IMR-90 (cell line): ENCODE data around the gene NTRK3. TPM values are rescaled to one million over a fixed set of nuclear protein-coding genes. Genes with fewer than 3 reads are reported as not detected.

Experiments used
- ATAC-seq: fragments of 200-7000 bp; cut with Tn5 transposase; 2 replicates; pipeline ENCODE4 v1.9.1; 2020; ENCODE audit warnings: low read depth, mild to moderate bottlenecking, moderate library complexity
- BruUV-seq: library from RNA; stranded (reverse); fragments of 400-500 nt; replicated peaks from 2 replicates; lab custom pipeline; 2021; lab: Mats Ljungman, UMichigan
- CTCF ChIA-PET: fragments of 300-600 bp; formaldehyde crosslinking; extraction: SDS; loops from one replicate; lab custom pipeline; 2021; ENCODE audit warnings: antibody characterized with exemption; lab: Yijun Ruan, JAX
- POLR2A ChIA-PET: fragments of 300-600 bp; sonication (Branson Sonifier 250); formaldehyde crosslinking; loops from one replicate; lab custom pipeline; 2022; ENCODE audit warnings: antibody characterized with exemption; ENCODE audit not compliant: unreplicated experiment; lab: Charles Lee
- DNase-seq: peaks from one replicate; pipeline ENCODE4 v3.0.0; 2013
- H2AFZ ChIP-seq: replicated peaks from 2 replicates; pipeline ENCODE3; 2013; ENCODE audit warnings: low read length, mild to moderate bottlenecking; ENCODE audit not compliant: poor library complexity
- H2AK5ac ChIP-seq: 2 replicates; pipeline ENCODE4 v1.6.1; 2013; ENCODE audit warnings: low read depth, low read length, inconsistent platforms
- H2AK9ac ChIP-seq: replicated peaks from 2 replicates; pipeline ENCODE3; 2013; ENCODE audit warnings: mild to moderate bottlenecking, low read depth, low read length, moderate library complexity; ENCODE audit not compliant: poor library complexity
- H2BK120ac ChIP-seq: 2 replicates; pipeline ENCODE4 v1.6.1; 2013; ENCODE audit warnings: low read depth, low read length, inconsistent platforms
- H2BK15ac ChIP-seq: 3 replicates; pipeline ENCODE4 v1.6.1; 2013; ENCODE audit warnings: low read depth, low read length, inconsistent platforms
- H2BK20ac ChIP-seq: 2 replicates; pipeline ENCODE4 v1.6.1; 2013; ENCODE audit warnings: low read depth, mild to moderate bottlenecking, inconsistent platforms, low read length, moderate library complexity
- H2BK5ac ChIP-seq: 2 replicates; pipeline ENCODE4 v1.6.1; 2013; ENCODE audit warnings: mild to moderate bottlenecking, low read depth, low read length, inconsistent platforms; ENCODE audit not compliant: poor library complexity, severe bottlenecking
- H3K14ac ChIP-seq: replicated peaks from 2 replicates; pipeline ENCODE4 v1.6.1; 2013; ENCODE audit warnings: low read depth, low read length, inconsistent platforms
- H3K18ac ChIP-seq: 2 replicates; pipeline ENCODE4 v1.6.1; 2013; ENCODE audit warnings: low read depth, low read length, control low read depth
- H3K23ac ChIP-seq: 2 replicates; pipeline ENCODE4 v1.6.1; 2013; ENCODE audit warnings: low read depth, low read length, inconsistent platforms
- H3K27ac ChIP-seq: 2 replicates; pipeline ENCODE4 v1.5.1; 2013; ENCODE audit warnings: mild to moderate bottlenecking, control low read depth, low read length; ENCODE audit not compliant: insufficient read depth
- H3K27me3 ChIP-seq: 2 replicates; pipeline ENCODE4 v1.6.1; 2013; ENCODE audit warnings: low read length; ENCODE audit not compliant: control insufficient read depth, insufficient read depth
- H3K36me3 ChIP-seq: 2 replicates; pipeline ENCODE4 v1.6.1; 2013; ENCODE audit warnings: low read length, mixed read lengths; ENCODE audit not compliant: control insufficient read depth, insufficient read depth
- H3K4ac ChIP-seq: 2 replicates; pipeline ENCODE4 v1.6.1; 2013; ENCODE audit warnings: low read depth, low read length, inconsistent platforms
- H3K4me1 ChIP-seq: 2 replicates; pipeline ENCODE4 v1.6.1; 2013; ENCODE audit warnings: low read length, mixed read lengths; ENCODE audit not compliant: control insufficient read depth, insufficient read depth
- H3K4me2 ChIP-seq: 2 replicates; pipeline ENCODE4 v1.6.1; 2013; ENCODE audit warnings: low read depth, mild to moderate bottlenecking, control low read depth, low read length, moderate library complexity
- H3K4me3 ChIP-seq: 2 replicates; pipeline ENCODE4 v1.5.1; 2013; ENCODE audit warnings: low read depth, mild to moderate bottlenecking, control low read depth, low read length, moderate library complexity; ENCODE audit not compliant: insufficient read depth
- H3K56ac ChIP-seq: 2 replicates; pipeline ENCODE4 v1.6.1; 2013; ENCODE audit warnings: low read length, inconsistent platforms; ENCODE audit not compliant: insufficient read depth; ENCODE audit errors: extremely low read depth
- H3K79me1 ChIP-seq, 2 experiments: 2 replicates each; pipeline ENCODE4 v1.6.1; 2013; ENCODE audit warnings: low read length in 2 of 2, inconsistent platforms in 1 of 2, low read depth in 1 of 2
- H3K9ac ChIP-seq: 2 replicates; pipeline ENCODE4 v1.6.1; 2013; ENCODE audit warnings: low read depth, low read length, control low read depth
- H3K9me1 ChIP-seq: 2 replicates; pipeline ENCODE4 v1.6.1; 2013; ENCODE audit warnings: low read length, inconsistent platforms; ENCODE audit not compliant: insufficient read depth
- H3K9me3 ChIP-seq: 2 replicates; pipeline ENCODE4 v1.6.1; 2013; ENCODE audit warnings: low read length; ENCODE audit not compliant: control insufficient read depth, insufficient read depth
- H4K20me1 ChIP-seq: 2 replicates; pipeline ENCODE4 v1.6.1; 2013; ENCODE audit warnings: low read length, inconsistent platforms; ENCODE audit not compliant: insufficient read depth
- H4K5ac ChIP-seq: 2 replicates; pipeline ENCODE4 v1.6.1; 2013; ENCODE audit warnings: mild to moderate bottlenecking, low read depth, low read length, control low read depth
- H4K8ac ChIP-seq, 2 experiments: 2 replicates each; pipeline ENCODE4 v1.6.1; 2013; ENCODE audit warnings: low read depth in 2 of 2, low read length in 2 of 2, control low read depth in 1 of 2, inconsistent platforms in 1 of 2
- H4K91ac ChIP-seq: 2 replicates; pipeline ENCODE4 v1.6.1; 2013; ENCODE audit warnings: low read depth, low read length, inconsistent platforms; ENCODE audit not compliant: insufficient read depth
- BHLHE40 ChIP-seq: fragments of 150-350 bp; IDR thresholded peaks from 2 replicates; pipeline ENCODE4 v1.6.1; 2016; ENCODE audit warnings: mild to moderate bottlenecking, low read depth, low read length
- CEBPB ChIP-seq: IDR thresholded peaks from 2 replicates; pipeline ENCODE4 v1.6.1; 2012; ENCODE audit warnings: low read depth, low read length, improper control_type of control experiment
- CHD1 ChIP-seq: IDR thresholded peaks from 2 replicates; pipeline ENCODE4 v1.6.1; 2012; ENCODE audit warnings: low read depth, low read length, improper control_type of control experiment
- CTCF ChIP-seq: conservative IDR thresholded peaks from 2 replicates; pipeline ENCODE4 v1.5.1; 2012; ENCODE audit warnings: mild to moderate bottlenecking, low read depth, low read length, improper control_type of control experiment
- ELK1 ChIP-seq: fragments of 150-350 bp; IDR thresholded peaks from 2 replicates; pipeline ENCODE4 v1.6.1; 2016; ENCODE audit warnings: low read depth, mild to moderate bottlenecking, low read length, moderate library complexity, borderline replicate concordance
- FOS ChIP-seq: fragments of 150-350 bp; IDR thresholded peaks from 2 replicates; pipeline ENCODE4 v1.6.1; 2016; ENCODE audit warnings: low read depth, low read length
- MAFK ChIP-seq: IDR thresholded peaks from 2 replicates; pipeline ENCODE4 v1.6.1; 2012; ENCODE audit warnings: low read depth, low read length, improper control_type of control experiment
- MAZ ChIP-seq: IDR thresholded peaks from 2 replicates; pipeline ENCODE4 v1.6.1; 2012; ENCODE audit warnings: low read depth, mild to moderate bottlenecking, low read length, improper control_type of control experiment, moderate library complexity, borderline replicate concordance
- MXI1 ChIP-seq: IDR thresholded peaks from 2 replicates; pipeline ENCODE4 v1.6.1; 2012; ENCODE audit warnings: low read depth, mild to moderate bottlenecking, low read length, moderate library complexity, borderline replicate concordance
- NFE2L2 ChIP-seq: fragments of 150-350 bp; IDR thresholded peaks from 2 replicates; pipeline ENCODE4 v1.6.1; 2016; ENCODE audit warnings: low read depth, mild to moderate bottlenecking, low read length
- POLR2A ChIP-seq: IDR thresholded peaks from 2 replicates; pipeline ENCODE4 v1.6.1; 2012; ENCODE audit warnings: mild to moderate bottlenecking, low read depth, low read length
- RAD21 ChIP-seq: IDR thresholded peaks from 2 replicates; pipeline ENCODE4 v1.6.1; 2012; ENCODE audit warnings: low read length, improper control_type of control experiment
- RCOR1 ChIP-seq: IDR thresholded peaks from 2 replicates; pipeline ENCODE4 v1.6.1; 2012; ENCODE audit warnings: mild to moderate bottlenecking, low read length, improper control_type of control experiment; ENCODE audit not compliant: insufficient replicate concordance
- RFX5 ChIP-seq: IDR thresholded peaks from 2 replicates; pipeline ENCODE4 v1.8.0; 2012; ENCODE audit warnings: low read depth, mild to moderate bottlenecking, low read length, moderate library complexity
- SMC3 ChIP-seq: fragments of 150-350 bp; IDR thresholded peaks from 2 replicates; pipeline ENCODE4 v1.6.1; 2016; ENCODE audit warnings: low read depth, mild to moderate bottlenecking, antibody characterized with exemption, low read length, moderate library complexity
- WGBS, 2 experiments: methylation state at CpG; one replicate each; pipeline versions ENCODE4 v1.1.5 to v1.1.7; 2013; ENCODE audit warnings: missing lambda C conversion rate in 2 of 2; ENCODE audit not compliant: insufficient read length in 1 of 2; ENCODE audit errors: extremely low coverage in 2 of 2; 5-methylcytosine and 5-hydroxymethylcytosine counted together
- dilution Hi-C: fragments of 300-500 bp; cut with HindIII; formaldehyde crosslinking; loops from one replicate; pipeline ENCODE4 v1.14.3; 2018; ENCODE audit warnings: low sequenced_read_pairs; ENCODE audit not compliant: unreplicated experiment
- in situ Hi-C: fragments of 300-500 bp; cut with MboI; formaldehyde crosslinking; loops from 3 replicates; pipeline ENCODE4 v1.14.3; 2019; ENCODE audit warnings: low sequenced_read_pairs, inconsistent platforms, mixed read lengths
- intact Hi-C: fragments of 100-400 bp; cut with micrococcal nuclease; formaldehyde crosslinking; loops from 2 replicates; pipeline ENCODE4 v1.10.0; 2022
- polyA plus RNA-seq, 3 experiments: library from polyadenylated mRNA; depleted of rRNA; stranded (reverse); fragments of >200 nt; gene quantifications; 2 replicates each; pipeline ENCODE4 v1.2.3, GENCODE V29; 2012; ENCODE audit warnings: low replicate concordance in 1 of 3
- total RNA-seq: library from RNA; depleted of rRNA; stranded (reverse); fragments of >200 nt; gene quantifications from 2 replicates; pipeline ENCODE4 v1.2.3, GENCODE V29; 2012
- TF ChIP-seq, protein P1 (sequence below): fragments of 150-350 bp; IDR thresholded peaks from 2 replicates; pipeline ENCODE4 v1.6.1; 2017; ENCODE audit warnings: mild to moderate bottlenecking, antibody characterized with exemption, low read length, low read depth

Gene NTRK3
- total and polyA plus RNA-seq, 2 of the 4 experiments (the other 2 are of a cell fraction): under 0.01 to 0.15 TPM

GRCh38 chr15:88272421-88272820 lies 15.9 kb upstream of the NTRK3 start:
- H3K27ac ChIP-seq: no peak overlapping the region
- H3K79me1 ChIP-seq: no peaks in the 10 kb centered on the region
- no peak overlapping the region for H2AK9ac ChIP-seq
- H4K5ac ChIP-seq: no peak overlapping the region
- H3K14ac ChIP-seq: no peak overlapping the region
- no peak for TF ChIP-seq BHLHE40
- TF ChIP-seq RFX5: no peak
- no peak for TF ChIP-seq MAZ
- TF ChIP-seq SMC3: no peak
- no peak for TF ChIP-seq POLR2A
- no peak for TF ChIP-seq CTCF
- TF ChIP-seq MXI1: no peak
- TF ChIP-seq CEBPB: no peak
- no peak for TF ChIP-seq ELK1
- TF ChIP-seq RCOR1: no peak
- no peak for TF ChIP-seq CHD1
- TF ChIP-seq FOS: no peak
- no peak for TF ChIP-seq NFE2L2
- TF ChIP-seq MAFK: no peak
- TF ChIP-seq, protein P1, sequence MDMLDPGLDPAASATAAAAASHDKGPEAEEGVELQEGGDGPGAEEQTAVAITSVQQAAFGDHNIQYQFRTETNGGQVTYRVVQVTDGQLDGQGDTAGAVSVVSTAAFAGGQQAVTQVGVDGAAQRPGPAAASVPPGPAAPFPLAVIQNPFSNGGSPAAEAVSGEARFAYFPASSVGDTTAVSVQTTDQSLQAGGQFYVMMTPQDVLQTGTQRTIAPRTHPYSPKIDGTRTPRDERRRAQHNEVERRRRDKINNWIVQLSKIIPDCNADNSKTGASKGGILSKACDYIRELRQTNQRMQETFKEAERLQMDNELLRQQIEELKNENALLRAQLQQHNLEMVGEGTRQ: no peak
- TF ChIP-seq RAD21: no peak
- H3K4ac ChIP-seq: no peak overlapping the region
- H3K36me3 ChIP-seq: no peaks in the 10 kb centered on the region
- no peak for DNase-seq
- no peak overlapping the region for H2AFZ ChIP-seq
- H4K91ac ChIP-seq: no peak overlapping the region
- no peak overlapping the region for H2BK15ac ChIP-seq
- no peak overlapping the region for H4K8ac ChIP-seq
- dilution Hi-C loops (no loop called here), in situ Hi-C loops (no loop called here), intact Hi-C loops (loop anchor here (10.0 kb wide), 1 partner anchor 1358 kb away; no protein-coding TSS in a partner anchor)
- POLR2A ChIA-PET: no interaction called here
- ATAC-seq: no peak
- H2BK120ac ChIP-seq: no peak overlapping the region
- no peak overlapping the region for H3K18ac ChIP-seq
- no peak overlapping the region for H2BK5ac ChIP-seq
- BruUV-seq: no TSS peak
- no CpG with 5 or more reads among the region's 2 CpGs for WGBS, 2 experiments
- no peak overlapping the region for H3K4me2 ChIP-seq
- no peaks in the 10 kb centered on the region for H4K20me1 ChIP-seq
- no peak overlapping the region for H3K9ac ChIP-seq
- H3K23ac ChIP-seq: no peak overlapping the region
- H2AK5ac ChIP-seq: no peak overlapping the region
- no peaks in the 10 kb centered on the region; the same call in 1 of the 2 replicates for H3K27me3 ChIP-seq
- no peak overlapping the region for H3K56ac ChIP-seq
- H3K4me3 ChIP-seq: no peak overlapping the region
- no peak overlapping the region for H2BK20ac ChIP-seq
- H3K9me3 ChIP-seq: no peaks in the 10 kb centered on the region
- H3K4me1 ChIP-seq: no peaks in the 10 kb centered on the region
- no peaks in the 10 kb centered on the region for H3K9me1 ChIP-seq
- CTCF ChIA-PET: no interaction called here
